ENCODE measurements around the gene RGS14. TPM values are rescaled to one million over a fixed set of nuclear protein-coding genes. Genes with fewer than 3 reads are reported as not detected.

RGS14 gene
- polyA plus RNA-seq, 4 donors = 12.8 to 31.3 (median 20.6) TPM

DNA sequence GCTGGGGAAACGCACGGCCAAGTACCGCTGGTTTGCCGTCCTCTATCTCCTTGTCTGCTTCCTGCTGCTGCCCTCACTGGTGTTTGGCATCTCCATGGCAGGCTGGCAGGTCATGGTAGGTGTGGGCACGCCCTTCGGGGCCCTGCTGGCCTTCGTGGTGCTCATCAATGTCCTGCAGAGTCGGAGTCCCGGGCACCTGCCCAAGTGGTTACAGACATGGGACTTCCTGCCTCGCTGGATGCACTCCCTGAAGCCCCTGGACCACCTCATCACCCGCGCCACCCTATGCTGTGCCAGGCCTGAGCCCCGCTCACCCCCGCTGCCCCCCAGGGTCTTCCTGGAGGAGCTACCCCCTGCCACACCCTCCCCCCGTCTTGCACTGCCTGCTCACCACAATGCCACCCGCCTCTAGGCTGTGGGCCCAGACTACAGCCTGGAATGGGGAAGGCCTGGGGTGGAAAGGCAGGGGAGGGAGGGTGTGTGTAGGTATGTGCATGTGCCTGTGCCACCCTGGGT lies 40.2 kb downstream of the RGS14 start:
- 84 to 88% (median 87%) methylated on average over 16 of the region's 16 CpGs for WGBS, 3 donors
- no peaks in the 10 kb centered on the region for H3K36me3 ChIP-seq (ENCODE audit: control insufficient read depth in 3 of 3, insufficient read depth in 2 of 3, low read depth in 1 of 3, low read length in 3 of 3)
- no peak for DNase-seq
- H3K27me3 ChIP-seq (ENCODE audit: control insufficient read depth in 3 of 3, insufficient read depth in 3 of 3, low read length in 3 of 3) = peaks cover 0 to 65% (median 0%) of the 10 kb centered on the region in 3 donors
- no peak for FAIRE-seq
- H3K9me3 ChIP-seq (ENCODE audit: control insufficient read depth in 2 of 2, insufficient read depth in 1 of 2, low read depth in 1 of 2, low read length in 1 of 2) = no peaks in the 10 kb centered on the region
- peaks cover 0 to 19% (median 0%) of the 10 kb centered on the region in 3 donors for H3K4me1 ChIP-seq (ENCODE audit: control insufficient read depth in 3 of 3, insufficient read depth in 2 of 3, low read depth in 1 of 3, low read length in 2 of 3)
- H3K27ac ChIP-seq (ENCODE audit: low read depth in 1 of 3, low read length in 2 of 3) = no peak overlapping the region
- no peak overlapping the region for H3K4me3 ChIP-seq (ENCODE audit: low read depth in 1 of 3, low read length in 3 of 3)

GRCh38 chr5:177399997-177400868 lies 42.5 kb downstream of the RGS14 start, which contains the start of gene PFN3:
TSS of gene PFN3 (minus strand) at chr5:177400661. CDS start at chr5:177400576, 85 bp downstream.
- H3K27ac ChIP-seq (ENCODE audit: low read depth in 1 of 3, low read length in 2 of 3) = no peak within 1 kb of the TSS
- H3K9me3 ChIP-seq (ENCODE audit: control insufficient read depth in 2 of 2, insufficient read depth in 1 of 2, low read depth in 1 of 2, low read length in 1 of 2) = no peaks in the 10 kb centered on the region
- H3K4me3 ChIP-seq (ENCODE audit: low read depth in 1 of 3, low read length in 3 of 3) = no peak within 1 kb of the TSS
- H3K27me3 ChIP-seq (ENCODE audit: control insufficient read depth in 3 of 3, insufficient read depth in 3 of 3, low read length in 3 of 3) = peaks cover 0 to 77% (median 0%) of the 10 kb centered on the region in 3 donors
- WGBS, 3 donors = 27 to 53% (median 37%) methylated on average over 87 to 92 of the region's 92 CpGs
- no peaks in the 10 kb centered on the region for H3K36me3 ChIP-seq (ENCODE audit: control insufficient read depth in 3 of 3, insufficient read depth in 2 of 3, low read depth in 1 of 3, low read length in 3 of 3)
- no peak for FAIRE-seq
- peaks cover 0 to 38% (median 2%) of the 10 kb centered on the region in 3 donors for H3K4me1 ChIP-seq (ENCODE audit: control insufficient read depth in 3 of 3, insufficient read depth in 2 of 3, low read depth in 1 of 3, low read length in 2 of 3)
- DNase-seq = peak; percentile 60 to 83

- Histone ChIP-seq H3K9me3 (ENCODE audit: control insufficient read depth in 2 of 2, insufficient read depth in 1 of 2, low read depth in 1 of 2, low read length in 1 of 2) (no peaks in the 10 kb centered on the region), H3K36me3 (ENCODE audit: control insufficient read depth in 3 of 3, insufficient read depth in 2 of 3, low read depth in 1 of 3, low read length in 3 of 3) (no peaks in the 10 kb centered on the region), H3K27me3 (ENCODE audit: control insufficient read depth in 3 of 3, insufficient read depth in 3 of 3, low read length in 3 of 3) (peaks cover 0 to 81% (median 0%) of the 10 kb centered on the region in 3 donors), H3K4me1 (ENCODE audit: control insufficient read depth in 3 of 3, insufficient read depth in 2 of 3, low read depth in 1 of 3, low read length in 2 of 3) (peaks cover 0 to 38% (median 2%) of the 10 kb centered on the region in 3 donors), H3K27ac (ENCODE audit: low read depth in 1 of 3, low read length in 2 of 3) (peak overlapping the region in 2 of 3 donors; percentile 47 to 82), H3K4me3 (ENCODE audit: low read depth in 1 of 3, low read length in 3 of 3) (peak overlapping the region in 2 of 3 donors; percentile 43 to 73)
- DNase-seq (peak; percentile 85 to 89), FAIRE-seq (no peak)
- WGBS, 3 donors = 11 to 16% (median 14%) methylated on average over 49 of the region's 49 CpGs
Observed at GRCh38 chr5:177402271-177403043, 44.7 kb downstream of the RGS14 start.

DNA sequence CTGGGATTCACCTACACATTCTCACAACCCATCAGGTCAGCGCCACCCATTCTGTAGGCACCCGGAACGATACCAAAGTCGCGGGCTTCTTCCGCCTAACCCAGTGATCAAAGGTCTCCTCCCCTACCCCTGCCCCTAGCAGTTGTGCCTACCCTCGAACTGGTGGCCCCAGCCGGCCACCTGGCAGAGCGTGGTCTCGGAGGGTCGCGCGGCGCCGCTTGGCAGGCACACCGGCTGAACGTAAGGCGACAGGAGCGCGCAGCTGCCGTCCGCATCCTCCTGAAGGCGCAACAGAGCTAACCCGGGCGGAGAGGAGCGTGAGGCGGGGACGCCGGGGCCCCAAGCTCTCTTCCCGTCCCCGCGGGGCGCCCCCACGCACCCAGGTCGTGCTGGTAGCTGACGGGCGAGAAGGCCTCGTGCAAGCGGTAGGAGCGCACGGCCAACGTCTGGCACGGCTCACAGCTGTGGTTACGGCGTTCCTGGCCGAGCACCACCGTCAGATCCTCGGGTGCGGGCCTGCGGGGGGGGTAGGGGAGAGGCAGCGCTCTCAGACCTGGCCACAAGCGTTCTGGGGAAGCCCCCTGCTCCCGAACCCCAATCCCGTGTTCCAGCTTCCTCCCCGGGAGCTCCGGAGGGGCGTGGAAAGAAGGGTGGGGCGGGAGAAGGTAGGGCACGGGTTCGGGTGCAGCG lies 45.5 kb downstream of the RGS14 start:
- peak overlapping the region in 2 of 3 donors; percentile 43 to 73 for H3K4me3 ChIP-seq (ENCODE audit: low read depth in 1 of 3, low read length in 3 of 3)
- FAIRE-seq (no peak), DNase-seq (peak; percentile 46 to 51)
- H3K36me3 ChIP-seq (ENCODE audit: control insufficient read depth in 3 of 3, insufficient read depth in 2 of 3, low read depth in 1 of 3, low read length in 3 of 3) = no peaks in the 10 kb centered on the region
- H3K27ac ChIP-seq (ENCODE audit: low read depth in 1 of 3, low read length in 2 of 3) = peak overlapping the region in 2 of 3 donors; percentile 47 to 82
- H3K9me3 ChIP-seq (ENCODE audit: control insufficient read depth in 2 of 2, insufficient read depth in 1 of 2, low read depth in 1 of 2, low read length in 1 of 2) = no peaks in the 10 kb centered on the region
- 1 to 2% (median 1%) methylated on average over 53 to 61 of the region's 61 CpGs for WGBS, 3 donors
- H3K27me3 ChIP-seq (ENCODE audit: control insufficient read depth in 3 of 3, insufficient read depth in 3 of 3, low read length in 3 of 3) = peaks cover 0 to 79% (median 0%) of the 10 kb centered on the region in 3 donors
- H3K4me1 ChIP-seq (ENCODE audit: control insufficient read depth in 3 of 3, insufficient read depth in 2 of 3, low read depth in 1 of 3, low read length in 2 of 3) = peaks cover 0 to 38% (median 2%) of the 10 kb centered on the region in 3 donors

GRCh38 chr5:177403792-177404640 lies 46.3 kb downstream of the RGS14 start:
- Histone ChIP-seq H3K36me3 (ENCODE audit: control insufficient read depth in 3 of 3, insufficient read depth in 2 of 3, low read depth in 1 of 3, low read length in 3 of 3) (no peaks in the 10 kb centered on the region), H3K27me3 (ENCODE audit: control insufficient read depth in 3 of 3, insufficient read depth in 3 of 3, low read length in 3 of 3) (peaks cover 0 to 71% (median 0%) of the 10 kb centered on the region in 3 donors), H3K4me1 (ENCODE audit: control insufficient read depth in 3 of 3, insufficient read depth in 2 of 3, low read depth in 1 of 3, low read length in 2 of 3) (peaks cover 0 to 38% (median 2%) of the 10 kb centered on the region in 3 donors), H3K27ac (ENCODE audit: low read depth in 1 of 3, low read length in 2 of 3) (peak overlapping the region in 2 of 3 donors; percentile 47 to 82), H3K4me3 (ENCODE audit: low read depth in 1 of 3, low read length in 3 of 3) (peak overlapping the region; percentile 34 to 73 (median 43)), H3K9me3 (ENCODE audit: control insufficient read depth in 2 of 2, insufficient read depth in 1 of 2, low read depth in 1 of 2, low read length in 1 of 2) (no peaks in the 10 kb centered on the region)
- FAIRE-seq = no peak
- peak; percentile 87 to 88 for DNase-seq
- WGBS, 3 donors = 0% methylated on average over 57 to 93 of the region's 93 CpGs

DNA sequence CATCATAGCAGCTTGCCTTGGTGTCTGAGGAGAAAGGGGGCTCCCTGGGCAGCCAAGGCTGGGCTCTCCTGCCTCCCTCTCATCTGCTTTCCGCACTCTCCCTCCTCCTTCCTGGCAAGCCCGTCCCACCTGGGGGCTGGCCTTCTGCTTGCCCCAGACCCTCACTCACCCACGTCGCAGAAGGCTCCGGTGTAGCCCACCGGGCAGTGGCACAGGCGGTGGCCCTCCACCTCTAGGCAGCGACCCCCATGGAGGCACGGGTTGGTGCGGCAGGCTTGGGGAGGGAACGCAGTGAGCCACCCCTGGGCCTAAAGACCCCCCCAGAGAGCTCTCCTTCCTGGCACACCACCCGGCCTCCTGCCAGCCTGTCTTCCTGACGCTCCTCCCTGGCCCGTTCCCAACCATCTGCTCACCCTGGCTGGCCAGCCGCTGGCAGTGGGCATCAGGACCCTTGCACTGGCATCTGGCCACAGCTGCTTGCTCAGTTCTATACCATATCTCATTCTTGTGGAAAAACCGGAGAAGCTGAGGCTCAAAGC lies 47.0 kb downstream of the RGS14 start:
- H3K27me3 ChIP-seq (ENCODE audit: control insufficient read depth in 3 of 3, insufficient read depth in 3 of 3, low read length in 3 of 3) = peaks cover 0 to 64% (median 0%) of the 10 kb centered on the region in 3 donors
- H3K9me3 ChIP-seq (ENCODE audit: control insufficient read depth in 2 of 2, insufficient read depth in 1 of 2, low read depth in 1 of 2, low read length in 1 of 2) = no peaks in the 10 kb centered on the region
- no peak for FAIRE-seq
- peaks cover 0 to 36% (median 2%) of the 10 kb centered on the region in 3 donors for H3K4me1 ChIP-seq (ENCODE audit: control insufficient read depth in 3 of 3, insufficient read depth in 2 of 3, low read depth in 1 of 3, low read length in 2 of 3)
- H3K36me3 ChIP-seq (ENCODE audit: control insufficient read depth in 3 of 3, insufficient read depth in 2 of 3, low read depth in 1 of 3, low read length in 3 of 3) = no peaks in the 10 kb centered on the region
- WGBS, 3 donors = 33 to 44% (median 42%) methylated on average over 14 to 16 of the region's 16 CpGs
- H3K4me3 ChIP-seq (ENCODE audit: low read depth in 1 of 3, low read length in 3 of 3) = peak overlapping the region in 2 of 3 donors; percentile 43 to 73
- H3K27ac ChIP-seq (ENCODE audit: low read depth in 1 of 3, low read length in 2 of 3) = peak overlapping the region in 1 of 3 donors; percentile 15
- no peak for DNase-seq

GRCh38 chr5:177405312-177405711 lies 47.6 kb downstream of the RGS14 start:
- H3K27ac ChIP-seq (ENCODE audit: low read depth in 1 of 3, low read length in 2 of 3) = no peak overlapping the region
- FAIRE-seq (no peak), DNase-seq (no peak)
- no peak overlapping the region for H3K4me3 ChIP-seq (ENCODE audit: low read depth in 1 of 3, low read length in 3 of 3)
- no peaks in the 10 kb centered on the region for H3K9me3 ChIP-seq (ENCODE audit: control insufficient read depth in 2 of 2, insufficient read depth in 1 of 2, low read depth in 1 of 2, low read length in 1 of 2)
- no peaks in the 10 kb centered on the region for H3K36me3 ChIP-seq (ENCODE audit: control insufficient read depth in 3 of 3, insufficient read depth in 2 of 3, low read depth in 1 of 3, low read length in 3 of 3)
- 86 to 94% (median 94%) methylated on average over 2 of the region's 2 CpGs for WGBS, 3 donors
- peaks cover 0 to 58% (median 0%) of the 10 kb centered on the region in 3 donors for H3K27me3 ChIP-seq (ENCODE audit: control insufficient read depth in 3 of 3, insufficient read depth in 3 of 3, low read length in 3 of 3)
- H3K4me1 ChIP-seq (ENCODE audit: control insufficient read depth in 3 of 3, insufficient read depth in 2 of 3, low read depth in 1 of 3, low read length in 2 of 3) = peaks cover 0 to 32% (median 2%) of the 10 kb centered on the region in 3 donors

All from small intestine (tissue), 7 donors.